AG08396 (cell line): ENCODE results near the gene CHST11.

Experiments used
- DNase-seq: peaks from one replicate; pipeline ENCODE4 v3.0.0; 2012; ENCODE audit warnings: low spot score, mixed read lengths

The CHST11 gene

GRCh38 chr12:104809251-104809650, 352.5 kb downstream of the CHST11 start:
- no peak for DNase-seq

DNA sequence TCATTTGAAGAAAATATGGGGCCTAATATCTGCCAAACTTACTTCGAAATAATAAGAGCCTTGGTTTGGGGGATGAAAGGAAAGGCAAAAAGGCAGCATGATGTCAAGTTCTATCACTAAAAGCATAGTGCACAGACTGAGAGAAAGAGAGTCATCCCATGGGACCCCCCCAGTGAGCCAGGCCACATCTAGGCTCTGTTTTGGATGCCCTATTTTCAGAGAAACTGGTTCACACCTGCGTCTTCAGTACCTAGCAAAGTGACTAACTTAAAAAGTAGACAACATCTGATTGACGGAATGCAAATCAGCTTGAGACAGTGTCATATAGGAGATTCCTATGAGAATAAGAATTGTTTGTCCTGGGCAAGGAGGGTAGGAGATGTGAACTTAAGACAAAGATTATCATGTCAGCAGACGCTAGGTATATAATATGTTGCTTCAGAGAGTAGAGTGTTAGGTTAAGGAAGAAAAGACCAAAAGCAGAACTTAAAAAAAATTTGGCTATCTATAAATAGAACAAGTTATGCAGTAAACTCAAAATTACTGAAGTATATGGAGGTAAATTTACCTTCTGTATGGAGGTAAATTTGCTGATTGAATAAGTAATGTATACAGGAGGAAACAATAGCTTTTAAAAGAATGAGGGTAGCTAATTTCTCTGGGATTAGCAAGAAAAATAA, 353.1 kb downstream of the CHST11 start:
- no peak for DNase-seq
